Measurements from ENCODE around the gene ITPKA.

Gene ITPKA

GRCh38 chr15:41491889-41492288 is 1.8 kb upstream of the ITPKA start:
- no peak for DNase-seq

GRCh38 chr15:41492597-41493204 is 973 bp upstream of the ITPKA start:
- no peak for DNase-seq

- no peak for DNase-seq
Observed at GRCh38 chr15:41493902-41494189, 172 bp downstream of the ITPKA start.

- no peak for DNase-seq
Observed at GRCh38 chr15:41494190-41494921, 682 bp downstream of the ITPKA start.

GRCh38 chr15:41494922-41495735 is 1.5 kb downstream of the ITPKA start:
- no peak for DNase-seq

- DNase-seq, result no peak
Observed at GRCh38 chr15:41495736-41496599, 2.3 kb downstream of the ITPKA start.

GRCh38 chr15:41498657-41499056 is 5.0 kb downstream of the ITPKA start:
- DNase-seq, result no peak

- no peak for DNase-seq
Observed at GRCh38 chr15:41499109-41499851, 5.6 kb downstream of the ITPKA start.

- peak; percentile 8 to 17 for DNase-seq
Observed at GRCh38 chr15:41501191-41501917, 7.7 kb downstream of the ITPKA start.

GRCh38 chr15:41501931-41502794 is 8.5 kb downstream of the ITPKA start:
- no peak for DNase-seq

GRCh38 chr15:41502795-41503668 is 9.4 kb downstream of the ITPKA start:
- no peak for DNase-seq

GRCh38 chr15:41503669-41504010 is 10.0 kb downstream of the ITPKA start:
- no peak for DNase-seq

GRCh38 chr15:41504751-41505492 is 11.2 kb downstream of the ITPKA start:
- DNase-seq, result no peak

GRCh38 chr15:41505776-41506175 is 12.1 kb downstream of the ITPKA start:
- DNase-seq, result no peak

GRCh38 chr15:41506796-41507341 is 13.2 kb downstream of the ITPKA start:
- DNase-seq, result no peak

- no peak for DNase-seq
Observed at GRCh38 chr15:41507820-41508290, 14.2 kb downstream of the ITPKA start.

GRCh38 chr15:41510728-41511127 is 17.1 kb downstream of the ITPKA start:
- DNase-seq, result no peak

GRCh38 chr15:41511331-41511898 is 17.7 kb downstream of the ITPKA start:
- no peak for DNase-seq
